Measurements from ENCODE around the gene LOXL3.

DNA sequence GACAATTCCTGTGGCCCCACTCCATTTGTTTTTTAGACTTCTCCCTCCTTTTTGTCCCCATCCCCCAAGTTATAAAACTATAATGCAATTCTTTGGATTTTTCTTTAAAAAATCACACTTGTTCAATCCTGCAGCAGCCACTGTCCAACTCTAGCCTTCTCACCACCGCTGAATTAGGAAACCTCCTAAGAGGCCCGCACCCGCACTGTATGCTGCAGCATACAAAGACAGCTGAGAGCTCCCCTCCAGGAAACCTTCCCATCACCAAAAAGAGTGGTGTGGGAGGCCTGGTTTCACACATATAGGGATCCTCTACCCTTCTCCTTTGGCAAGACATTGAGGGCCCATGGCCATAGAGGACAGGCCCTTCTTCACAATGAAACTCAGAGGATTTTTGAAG, 49.2 kb downstream of the LOXL3 start:
- TF ChIP-seq, protein P1, sequence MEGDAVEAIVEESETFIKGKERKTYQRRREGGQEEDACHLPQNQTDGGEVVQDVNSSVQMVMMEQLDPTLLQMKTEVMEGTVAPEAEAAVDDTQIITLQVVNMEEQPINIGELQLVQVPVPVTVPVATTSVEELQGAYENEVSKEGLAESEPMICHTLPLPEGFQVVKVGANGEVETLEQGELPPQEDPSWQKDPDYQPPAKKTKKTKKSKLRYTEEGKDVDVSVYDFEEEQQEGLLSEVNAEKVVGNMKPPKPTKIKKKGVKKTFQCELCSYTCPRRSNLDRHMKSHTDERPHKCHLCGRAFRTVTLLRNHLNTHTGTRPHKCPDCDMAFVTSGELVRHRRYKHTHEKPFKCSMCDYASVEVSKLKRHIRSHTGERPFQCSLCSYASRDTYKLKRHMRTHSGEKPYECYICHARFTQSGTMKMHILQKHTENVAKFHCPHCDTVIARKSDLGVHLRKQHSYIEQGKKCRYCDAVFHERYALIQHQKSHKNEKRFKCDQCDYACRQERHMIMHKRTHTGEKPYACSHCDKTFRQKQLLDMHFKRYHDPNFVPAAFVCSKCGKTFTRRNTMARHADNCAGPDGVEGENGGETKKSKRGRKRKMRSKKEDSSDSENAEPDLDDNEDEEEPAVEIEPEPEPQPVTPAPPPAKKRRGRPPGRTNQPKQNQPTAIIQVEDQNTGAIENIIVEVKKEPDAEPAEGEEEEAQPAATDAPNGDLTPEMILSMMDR (IDR thresholded peaks at IDR 0.05; ENCODE audit: insufficient read depth, low read depth, low read length), result no peak
- no peak for TF ChIP-seq EZH2 (IDR thresholded peaks at IDR 0.05; ENCODE audit: insufficient read depth, low read length)

Measured in astrocyte (in vitro differentiated cells and primary cell).